ENCODE measurements around the gene DTWD2.

Gene DTWD2

GRCh38 chr5:118806571-118806970 is 181.8 kb downstream of the DTWD2 start:
- H2AFZ ChIP-seq (ENCODE audit: low read length): no peak overlapping the region
- H3K27ac ChIP-seq (ENCODE audit: low read length): no peak overlapping the region
- no peaks in the 10 kb centered on the region for H3K9me2 ChIP-seq (replicated peaks; ENCODE audit: insufficient read depth, low read length)
- TF ChIP-seq CTCF (IDR thresholded peaks at IDR 0.05; ENCODE audit: low read length) (no peak), EZH2phosphoT487 (IDR thresholded peaks at IDR 0.05; ENCODE audit: low read length) (no peak), EZH2 (optimal IDR thresholded peaks at IDR 0.05; ENCODE audit: low read depth, low read length) (no peak)
- no peaks in the 10 kb centered on the region for H3K27me3 ChIP-seq (replicated peaks; ENCODE audit: insufficient read depth, low read length)
- no peaks in the 10 kb centered on the region for H3K9me3 ChIP-seq (replicated peaks; ENCODE audit: insufficient read depth, low read length)
- H3K4me2 ChIP-seq (ENCODE audit: low read depth, low read length): no peak overlapping the region
- H3F3A ChIP-seq (ENCODE audit: insufficient read depth, low read length): no peaks in the 10 kb centered on the region
- no peaks in the 10 kb centered on the region for H3K79me2 ChIP-seq (ENCODE audit: low read length)
- H3K9ac ChIP-seq (ENCODE audit: low read length): no peak overlapping the region
- no peak overlapping the region for H3K4me3 ChIP-seq (ENCODE audit: low read length)
- H4K20me1 ChIP-seq (ENCODE audit: insufficient read depth, low read length): no peaks in the 10 kb centered on the region
- no peak for DNase-seq
- H3K4me1 ChIP-seq (ENCODE audit: low read length): no peaks in the 10 kb centered on the region
- no peaks in the 10 kb centered on the region for H3K36me3 ChIP-seq (replicated peaks; ENCODE audit: insufficient read depth, low read length)

GRCh38 chr5:118802335-118802734 is 186.0 kb downstream of the DTWD2 start:
- H3K27me3 ChIP-seq (replicated peaks; ENCODE audit: insufficient read depth, low read length): no peaks in the 10 kb centered on the region
- no peak overlapping the region for H3K27ac ChIP-seq (ENCODE audit: low read length)
- no peak overlapping the region for H3K4me3 ChIP-seq (ENCODE audit: low read length)
- H3F3A ChIP-seq (ENCODE audit: insufficient read depth, low read length): no peaks in the 10 kb centered on the region
- DNase-seq: no peak
- no peaks in the 10 kb centered on the region for H3K4me1 ChIP-seq (ENCODE audit: low read length)
- H3K9ac ChIP-seq (ENCODE audit: low read length): no peak overlapping the region
- H2AFZ ChIP-seq (ENCODE audit: low read length): no peak overlapping the region
- no peaks in the 10 kb centered on the region for H3K9me2 ChIP-seq (replicated peaks; ENCODE audit: insufficient read depth, low read length)
- H3K79me2 ChIP-seq (ENCODE audit: low read length): no peaks in the 10 kb centered on the region
- H3K9me3 ChIP-seq (replicated peaks; ENCODE audit: insufficient read depth, low read length): no peaks in the 10 kb centered on the region
- H4K20me1 ChIP-seq (ENCODE audit: insufficient read depth, low read length): no peaks in the 10 kb centered on the region
- TF ChIP-seq CTCF (IDR thresholded peaks at IDR 0.05; ENCODE audit: low read length) (no peak), EZH2phosphoT487 (IDR thresholded peaks at IDR 0.05; ENCODE audit: low read length) (no peak), EZH2 (optimal IDR thresholded peaks at IDR 0.05; ENCODE audit: low read depth, low read length) (no peak)
- H3K36me3 ChIP-seq (replicated peaks; ENCODE audit: insufficient read depth, low read length): no peaks in the 10 kb centered on the region
- H3K4me2 ChIP-seq (ENCODE audit: low read depth, low read length): no peak overlapping the region

- no peak overlapping the region for H3K27ac ChIP-seq (ENCODE audit: low read length)
- H4K20me1 ChIP-seq (ENCODE audit: insufficient read depth, low read length): no peaks in the 10 kb centered on the region
- no peaks in the 10 kb centered on the region for H3F3A ChIP-seq (ENCODE audit: insufficient read depth, low read length)
- H3K36me3 ChIP-seq (replicated peaks; ENCODE audit: insufficient read depth, low read length): no peaks in the 10 kb centered on the region
- no peak overlapping the region for H3K4me2 ChIP-seq (ENCODE audit: low read depth, low read length)
- no peak overlapping the region for H3K4me3 ChIP-seq (ENCODE audit: low read length)
- no peaks in the 10 kb centered on the region for H3K9me2 ChIP-seq (replicated peaks; ENCODE audit: insufficient read depth, low read length)
- TF ChIP-seq EZH2phosphoT487 (IDR thresholded peaks at IDR 0.05; ENCODE audit: low read length): no peak
- no peak for TF ChIP-seq CTCF (IDR thresholded peaks at IDR 0.05; ENCODE audit: low read length)
- TF ChIP-seq EZH2 (optimal IDR thresholded peaks at IDR 0.05; ENCODE audit: low read depth, low read length): no peak
- H3K4me1 ChIP-seq (ENCODE audit: low read length): no peaks in the 10 kb centered on the region
- H3K9me3 ChIP-seq (replicated peaks; ENCODE audit: insufficient read depth, low read length): no peaks in the 10 kb centered on the region
- H3K27me3 ChIP-seq (replicated peaks; ENCODE audit: insufficient read depth, low read length): no peaks in the 10 kb centered on the region
- DNase-seq: no peak
- no peak overlapping the region for H3K9ac ChIP-seq (ENCODE audit: low read length)
- no peak overlapping the region for H2AFZ ChIP-seq (ENCODE audit: low read length)
- no peaks in the 10 kb centered on the region for H3K79me2 ChIP-seq (ENCODE audit: low read length)
Measured at GRCh38 chr5:118796081-118796480, 192.3 kb downstream of the DTWD2 start.

Measured in MM.1S (cell line).